HG03135 (cell line): Measurements from ENCODE around the gene PITPNM3.

Experiments used
- ATAC-seq: cut with Tn5 transposase; IDR thresholded peaks from one replicate; pipeline ENCODE4 v1.9.1; 2021; ENCODE audit warnings: mild to moderate bottlenecking, moderate library complexity; ENCODE audit not compliant: unreplicated experiment

PITPNM3 gene

DNA sequence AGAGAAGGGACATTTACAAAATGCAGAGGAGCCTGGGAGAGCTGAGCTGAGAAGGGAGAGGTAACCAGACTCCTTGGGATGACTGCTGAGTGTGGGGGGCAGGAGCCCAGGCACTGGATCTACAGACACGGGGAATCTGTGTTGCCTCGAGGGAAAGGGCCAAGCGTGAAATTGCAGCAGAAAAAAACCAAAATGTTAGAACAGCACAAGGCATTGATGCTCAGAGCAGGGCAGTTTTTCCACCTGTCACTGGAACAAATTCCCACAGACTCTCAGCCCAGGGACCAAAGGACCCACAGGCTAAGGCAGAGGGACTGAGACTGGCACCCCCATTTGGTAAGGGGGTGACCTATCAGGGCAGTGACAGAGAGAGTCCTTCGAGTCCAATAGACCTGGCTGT is 2.0 kb downstream of the PITPNM3 start:
- ATAC-seq: no peak

DNA sequence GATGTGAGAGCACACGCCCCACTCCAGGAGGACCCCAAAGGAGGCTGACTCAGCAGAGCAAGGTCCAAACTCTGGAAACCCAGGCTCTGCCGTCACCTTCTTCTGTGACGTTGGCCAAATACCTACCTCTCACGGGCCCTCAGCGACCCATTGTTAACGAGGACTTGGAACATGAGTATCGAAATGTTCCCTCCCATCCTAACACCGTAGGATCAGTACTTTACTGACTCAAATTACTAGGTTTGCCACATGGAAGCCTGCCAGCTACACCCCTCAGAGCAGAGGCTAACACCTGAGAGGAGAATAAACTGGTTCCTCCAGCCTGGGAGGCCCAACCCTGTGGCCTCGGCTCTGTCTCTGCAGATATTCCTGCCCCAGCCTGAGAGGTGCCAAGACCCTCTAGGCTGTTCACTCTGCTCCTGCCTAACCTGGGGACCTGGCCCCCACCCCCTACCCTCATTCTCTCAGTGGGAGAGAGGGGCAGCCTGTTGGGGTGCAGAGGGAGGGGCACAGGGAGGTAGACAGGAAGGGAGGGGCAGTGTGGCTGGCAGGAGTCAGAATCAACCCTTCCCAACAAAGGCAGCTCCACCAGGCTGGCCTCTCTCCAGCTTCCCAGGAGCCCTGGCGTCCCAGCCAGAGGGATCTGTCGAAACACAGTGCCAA is 4.4 kb downstream of the PITPNM3 start:
- ATAC-seq: no peak

DNA sequence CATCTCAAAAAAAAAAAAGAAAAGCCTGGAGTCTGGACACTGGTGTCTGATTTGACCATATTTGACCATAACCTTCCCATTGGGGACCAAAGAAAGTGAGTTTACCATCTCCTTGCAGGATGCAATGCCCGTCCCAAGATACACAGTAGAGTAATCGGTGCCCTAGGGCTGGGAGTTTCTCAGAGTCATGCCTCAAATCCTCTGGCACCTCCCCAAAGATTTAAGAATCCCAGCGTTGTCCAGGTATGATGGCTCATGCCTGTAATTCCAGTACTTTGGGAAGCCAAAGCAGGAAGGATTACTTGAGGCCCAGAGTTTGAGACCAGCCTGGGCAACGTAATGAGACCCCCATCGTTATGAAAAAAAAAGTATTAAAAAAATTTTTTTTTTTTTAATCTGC is 5.0 kb downstream of the PITPNM3 start:
- ATAC-seq: no peak

DNA sequence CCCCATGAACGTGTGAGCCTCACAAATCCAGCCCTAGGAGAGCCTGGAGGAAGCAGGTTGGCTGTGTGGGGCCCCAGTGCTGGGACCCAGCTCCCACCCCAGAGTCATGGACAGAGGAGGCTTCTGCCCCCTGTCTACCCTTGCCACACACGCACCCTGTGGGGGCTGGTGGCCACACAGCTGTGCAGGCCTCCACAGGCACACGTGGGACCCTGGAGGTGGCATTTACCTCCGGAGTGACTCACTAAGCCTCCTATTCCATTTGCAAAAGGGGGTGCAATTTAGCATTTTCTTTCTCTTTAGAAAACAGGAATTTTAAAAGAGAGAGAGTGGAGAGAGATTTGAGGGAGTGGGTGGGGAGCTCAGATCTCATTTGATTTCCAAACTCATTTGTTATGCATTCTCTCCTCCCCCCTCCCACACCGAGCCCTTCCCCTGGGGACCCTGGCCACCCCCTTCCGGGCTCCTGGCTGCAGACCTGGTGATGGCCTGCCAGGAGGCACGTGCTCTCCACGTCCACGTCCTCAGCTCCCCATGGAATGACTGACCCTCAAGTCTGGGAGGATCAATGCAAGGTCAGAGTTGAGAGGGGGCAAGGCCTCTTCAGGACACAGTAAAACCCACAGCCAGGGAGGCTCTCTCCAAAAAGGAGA is 6.8 kb downstream of the PITPNM3 start:
- no peak for ATAC-seq

DNA sequence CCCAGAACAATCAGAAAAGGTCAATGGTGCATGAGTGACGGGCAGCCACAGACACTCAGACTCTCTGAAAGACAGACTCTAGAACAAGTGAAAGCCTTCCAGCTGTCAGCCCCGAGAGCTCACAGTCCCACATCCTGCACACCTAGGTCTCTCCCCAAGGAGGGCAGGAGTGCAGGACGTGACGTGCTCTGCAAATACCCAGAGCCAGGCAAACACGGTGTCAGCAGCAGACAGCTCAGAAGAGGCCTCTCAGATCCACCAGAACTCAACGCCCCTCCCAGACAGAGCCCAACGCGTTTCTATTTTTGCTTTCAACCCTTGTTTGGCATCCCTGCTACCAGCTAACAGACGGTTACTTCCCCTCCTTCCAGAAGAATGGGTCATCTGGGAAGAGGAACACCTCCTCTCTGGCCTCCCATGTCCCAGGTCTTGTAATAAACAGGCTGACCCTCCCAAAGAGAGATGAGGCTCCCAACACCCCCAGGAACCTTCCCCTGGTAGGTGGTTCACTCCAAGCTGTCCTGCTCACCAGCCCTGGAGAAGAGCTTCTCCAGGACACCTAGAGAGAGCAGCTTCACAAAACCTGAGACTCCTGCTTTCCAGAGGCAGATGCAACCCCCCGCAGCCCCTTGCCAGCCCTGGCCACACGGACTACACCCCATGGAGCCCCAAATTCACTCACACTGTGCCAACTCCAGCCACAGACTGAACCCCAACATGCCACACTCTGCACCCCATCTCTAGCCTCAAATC is 7.6 kb downstream of the PITPNM3 start:
- ATAC-seq: no peak

DNA sequence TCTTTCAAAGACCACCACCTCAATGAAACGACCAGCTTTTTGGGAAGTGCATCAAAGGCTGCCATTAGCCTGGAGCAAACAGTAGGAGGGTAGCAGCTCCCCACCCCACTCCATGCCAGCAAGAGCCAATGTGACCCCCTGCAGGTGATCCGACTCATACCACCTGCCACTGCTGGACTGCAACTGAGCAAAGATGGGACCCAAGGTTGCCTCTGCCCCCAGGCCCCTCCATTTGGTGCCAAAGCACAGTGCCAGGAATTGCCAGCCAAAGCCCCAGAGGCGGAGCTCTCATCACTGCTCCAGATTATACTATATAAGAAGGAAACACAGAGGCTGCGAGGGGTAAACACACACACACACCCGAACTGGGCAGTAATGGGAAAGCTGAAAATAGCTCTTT is 8.3 kb downstream of the PITPNM3 start:
- no peak for ATAC-seq

DNA sequence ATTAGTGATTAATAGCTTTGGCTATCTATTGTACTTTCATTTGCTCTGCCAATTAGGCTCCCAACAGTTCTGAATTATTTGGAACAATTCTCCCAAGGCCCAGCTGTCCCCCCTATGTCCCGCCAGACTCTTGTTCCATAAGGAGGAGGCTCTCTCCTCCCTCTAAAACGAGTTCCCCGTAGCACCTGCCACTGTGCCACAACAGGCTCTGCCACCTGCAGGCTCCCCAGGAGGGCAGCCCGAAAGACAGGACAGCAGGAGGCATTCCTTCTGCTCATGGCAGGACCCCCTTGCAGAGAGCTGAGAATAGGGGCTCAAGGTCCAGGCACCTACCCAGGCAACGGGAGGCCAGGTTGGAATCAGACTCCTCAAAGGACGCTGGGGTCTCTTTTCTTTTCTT is 9.0 kb downstream of the PITPNM3 start:
- ATAC-seq: no peak

DNA sequence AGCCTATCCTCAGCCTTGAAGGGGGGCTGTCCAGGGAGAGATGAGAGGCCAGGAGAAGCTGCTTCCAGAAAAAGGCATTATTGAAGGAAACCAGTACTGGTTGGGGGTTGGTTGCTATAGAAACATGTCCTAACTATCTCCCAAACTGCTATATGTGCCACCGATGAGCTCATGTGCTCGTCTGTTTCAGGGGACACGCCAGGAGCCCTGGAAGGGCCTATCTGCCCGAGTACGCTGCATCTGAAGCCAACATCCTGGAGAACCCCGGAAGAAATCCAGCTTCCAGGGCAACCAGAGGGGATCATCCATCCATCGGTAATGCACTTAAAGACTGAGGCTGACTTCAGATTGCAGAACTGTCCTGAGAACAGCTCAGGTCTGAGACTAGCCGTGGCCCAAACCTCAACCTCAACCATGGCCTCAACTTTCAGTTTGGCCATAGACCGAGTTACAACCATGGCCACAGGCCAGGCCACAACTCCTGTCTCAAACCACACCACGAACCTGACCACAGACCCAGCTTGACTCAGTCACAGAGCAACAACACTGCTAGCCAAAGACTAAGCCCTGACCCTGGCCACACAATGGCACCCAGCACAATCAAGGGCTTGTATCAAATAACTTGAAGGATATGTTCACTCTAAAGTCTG is 10.2 kb downstream of the PITPNM3 start:
- ATAC-seq: no peak

DNA sequence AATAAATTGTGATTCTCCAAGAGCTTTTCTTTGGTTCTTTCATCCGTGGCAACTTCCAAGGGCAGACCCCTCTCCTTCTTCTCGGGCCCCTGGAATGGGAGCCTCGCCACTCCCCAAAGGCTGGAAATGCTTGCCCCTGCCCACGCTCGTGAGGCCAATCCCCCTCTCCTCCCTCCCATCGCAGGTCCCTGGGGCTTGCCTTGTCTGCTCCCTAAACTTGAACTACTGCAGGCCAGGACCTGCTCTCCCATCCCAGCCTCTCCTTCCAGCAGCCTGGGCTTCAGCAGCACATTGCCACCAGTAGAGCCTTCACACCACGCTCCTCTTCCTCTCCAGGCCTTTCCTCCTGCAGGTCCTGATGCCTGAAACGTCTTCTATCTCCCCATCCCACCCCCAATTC is 11.1 kb downstream of the PITPNM3 start:
- no peak for ATAC-seq

DNA sequence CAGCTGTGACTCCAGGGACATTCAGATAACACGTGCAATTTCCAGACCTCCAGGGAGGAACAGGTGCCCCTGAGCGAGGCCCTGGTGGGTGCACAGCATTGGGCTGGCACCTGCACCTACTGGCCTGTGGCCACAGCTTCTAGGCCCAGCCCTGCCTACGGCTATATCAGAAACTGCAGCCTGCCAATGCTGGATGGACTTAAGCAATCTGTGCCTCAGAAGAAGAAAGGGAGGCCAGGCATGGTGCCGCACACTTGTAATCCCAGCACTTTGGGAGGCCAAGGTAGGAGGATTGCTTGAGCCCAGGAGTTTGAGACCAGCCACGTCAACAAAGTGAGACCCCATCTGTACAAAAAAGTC is 12.4 kb downstream of the PITPNM3 start:
- no peak for ATAC-seq

DNA sequence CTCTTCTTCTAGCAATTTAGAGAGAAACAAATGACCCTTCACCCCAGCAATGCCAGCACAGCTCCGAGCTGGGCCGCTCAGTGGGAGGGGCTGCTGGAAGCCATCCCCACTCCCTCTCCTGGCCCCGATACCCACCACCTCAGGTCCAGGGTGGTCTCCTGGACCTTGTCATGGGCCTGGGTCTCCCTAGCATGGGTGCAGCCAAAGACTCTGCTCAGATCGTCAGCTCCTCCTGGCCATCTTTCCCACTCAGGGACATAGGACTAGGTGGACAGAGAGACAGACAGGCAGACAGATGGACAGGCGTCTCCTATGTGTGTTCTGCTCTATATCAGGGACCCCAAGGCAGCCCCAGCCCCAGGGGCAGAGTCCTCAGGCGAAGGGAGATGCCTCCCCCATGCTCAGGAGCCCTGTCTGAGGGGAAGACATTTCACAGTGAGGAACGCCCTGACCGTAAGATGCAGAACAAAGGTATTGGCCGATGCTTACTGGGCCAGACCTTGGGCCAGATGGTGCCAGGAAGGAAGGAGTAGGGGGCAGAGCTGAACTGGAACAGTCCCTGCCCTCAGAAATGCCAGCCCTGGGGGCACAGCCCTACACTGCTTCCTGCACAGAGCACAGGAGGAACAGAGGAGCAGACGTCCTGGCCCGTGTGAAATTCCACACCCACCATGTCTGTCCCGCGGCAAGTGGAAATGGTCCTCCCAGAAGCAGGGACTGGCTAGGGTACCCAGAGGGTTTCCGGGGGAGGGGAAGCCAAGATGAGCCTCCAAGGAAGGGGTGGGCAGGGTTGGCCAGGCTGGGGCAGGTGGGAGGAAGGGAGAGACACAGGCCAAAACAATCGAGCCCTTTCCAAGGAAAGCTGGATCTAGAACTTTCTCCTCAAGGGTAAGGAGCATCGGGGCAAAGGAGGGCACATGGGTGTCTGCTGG is 13.0 kb downstream of the PITPNM3 start:
- ATAC-seq: no peak

DNA sequence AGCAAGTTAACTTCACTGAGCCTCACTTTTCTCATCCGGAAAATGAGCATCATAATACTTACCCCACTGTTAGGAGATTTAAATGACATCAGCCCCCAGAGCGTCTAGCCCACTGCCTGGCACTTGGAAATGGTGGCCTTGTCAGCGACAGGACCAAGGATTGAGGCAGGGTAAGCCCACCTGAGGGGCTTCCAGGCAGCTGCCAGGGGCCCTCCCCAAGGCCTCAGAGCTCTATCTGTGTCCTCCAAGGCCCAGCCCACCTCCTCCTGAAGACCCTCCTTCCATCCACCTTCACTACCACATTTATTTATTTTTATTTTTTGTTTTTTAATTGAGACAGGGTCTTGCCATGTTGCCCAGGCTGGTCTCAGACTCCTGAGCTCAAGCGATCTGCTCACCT is 13.8 kb downstream of the PITPNM3 start:
- ATAC-seq: no peak

DNA sequence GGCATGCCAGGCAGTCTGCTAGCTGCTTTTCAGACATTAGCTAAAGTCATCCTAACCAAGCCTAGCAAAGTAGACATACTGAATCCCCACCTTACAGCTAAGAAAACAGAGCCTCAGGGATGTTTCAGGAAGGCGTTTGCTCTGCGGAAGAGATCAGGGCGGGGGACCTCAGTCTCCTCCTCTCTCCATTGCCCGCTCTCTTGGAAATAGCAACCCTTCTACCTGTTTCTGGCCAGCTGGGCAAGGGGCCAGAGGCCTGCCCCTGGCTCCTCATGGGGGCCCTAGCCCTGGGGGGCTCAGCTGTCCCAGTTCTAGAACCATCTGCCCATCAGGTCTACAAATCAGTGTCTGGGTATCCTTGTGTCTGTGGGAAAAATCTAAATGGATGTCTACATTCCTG is 14.5 kb downstream of the PITPNM3 start:
- no peak for ATAC-seq

DNA sequence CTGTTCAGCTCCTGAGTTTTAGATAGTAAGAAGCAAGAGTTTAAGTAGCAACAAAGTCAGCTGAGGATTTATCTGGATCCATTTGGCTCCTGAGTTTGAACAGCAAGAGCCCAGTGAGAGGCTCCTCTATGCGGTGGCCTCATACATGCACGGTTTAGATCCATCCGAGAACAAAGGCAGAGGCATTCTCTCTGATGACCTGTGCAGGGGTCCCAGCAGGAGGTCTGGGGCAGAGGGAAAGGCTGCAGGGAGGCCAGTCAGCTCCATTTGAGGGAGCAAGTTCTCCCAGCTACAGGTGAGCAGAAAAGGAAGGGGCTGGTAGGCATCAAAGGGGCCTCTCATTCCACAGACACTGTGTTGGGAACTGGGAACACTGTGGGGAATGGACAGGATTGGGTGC is 16.5 kb downstream of the PITPNM3 start:
- no peak for ATAC-seq

DNA sequence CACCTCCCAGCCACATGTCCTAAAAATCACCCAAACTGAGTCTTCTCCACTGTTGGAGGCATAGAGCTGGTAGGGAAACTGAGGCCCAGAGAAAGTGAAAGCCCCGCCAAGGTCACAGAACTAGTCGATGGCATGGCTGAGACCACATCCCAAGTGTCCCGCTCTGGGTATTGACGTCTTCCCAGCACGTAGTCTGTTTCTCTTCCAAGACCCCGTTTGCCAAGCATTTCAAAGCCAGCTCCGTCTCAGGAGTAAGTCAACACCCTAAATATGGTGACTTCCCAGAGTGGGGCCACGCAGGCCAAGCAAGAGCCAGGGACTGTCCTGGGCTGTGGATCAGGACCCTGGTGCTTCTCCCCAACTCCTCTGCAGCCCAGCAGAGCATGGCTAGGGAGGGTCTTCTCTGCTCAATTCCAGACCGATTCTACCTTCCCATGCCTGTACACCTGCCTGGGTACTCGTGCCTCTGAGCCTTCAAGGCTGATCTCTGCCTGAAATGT is 19.7 kb downstream of the PITPNM3 start:
- no peak for ATAC-seq

DNA sequence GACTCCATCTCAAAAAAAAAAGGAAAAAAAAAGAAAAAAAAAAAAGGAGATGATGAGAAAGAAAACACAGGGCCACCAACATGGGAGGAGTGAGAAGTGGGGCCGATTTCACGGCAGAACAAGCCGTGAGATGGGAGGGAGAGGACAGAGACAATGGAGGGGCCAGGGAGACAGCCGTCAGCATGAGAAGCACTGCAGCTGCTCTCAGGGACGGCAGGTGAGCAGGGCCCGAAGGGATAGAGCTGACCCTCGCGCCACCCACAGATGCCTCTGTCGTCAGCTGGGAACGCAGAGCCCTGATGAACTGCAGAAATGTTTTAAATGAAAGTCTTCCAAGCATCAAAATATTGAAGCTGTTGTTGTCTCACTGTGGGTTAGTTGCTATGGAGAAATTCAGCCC is 20.3 kb downstream of the PITPNM3 start:
- no peak for ATAC-seq

DNA sequence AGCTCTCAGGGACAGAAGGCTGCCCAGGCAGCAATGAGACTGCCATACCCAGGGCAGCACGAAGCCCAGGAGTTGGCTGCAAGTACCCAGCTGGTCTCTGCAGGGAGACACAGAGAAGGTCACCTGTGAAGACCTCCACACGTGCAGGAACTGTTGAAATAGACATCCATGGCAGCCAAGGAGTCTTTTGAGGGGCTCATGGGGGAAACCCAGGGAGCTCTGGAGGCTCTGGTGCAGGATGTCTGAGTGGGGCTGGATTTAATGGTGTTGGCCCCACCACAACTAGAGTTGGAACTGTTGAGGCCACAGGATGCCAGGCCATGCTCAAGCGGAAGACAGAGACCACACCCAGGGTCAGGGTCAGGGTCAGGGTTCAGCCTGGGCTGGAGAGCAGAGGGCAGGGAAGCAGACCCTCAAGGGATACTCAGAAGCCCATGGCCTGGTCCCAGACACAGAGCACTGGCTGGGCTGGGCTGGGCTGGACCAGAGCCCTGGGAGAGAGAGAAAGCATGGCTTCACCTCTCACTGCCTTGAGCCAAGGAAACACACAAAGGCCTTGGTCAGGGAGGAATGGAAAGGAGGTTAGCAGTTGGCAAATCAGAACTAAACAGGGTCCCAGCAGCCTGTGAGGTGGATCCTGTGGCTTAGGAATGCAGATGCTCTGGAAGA is 21.4 kb downstream of the PITPNM3 start:
- ATAC-seq: no peak

DNA sequence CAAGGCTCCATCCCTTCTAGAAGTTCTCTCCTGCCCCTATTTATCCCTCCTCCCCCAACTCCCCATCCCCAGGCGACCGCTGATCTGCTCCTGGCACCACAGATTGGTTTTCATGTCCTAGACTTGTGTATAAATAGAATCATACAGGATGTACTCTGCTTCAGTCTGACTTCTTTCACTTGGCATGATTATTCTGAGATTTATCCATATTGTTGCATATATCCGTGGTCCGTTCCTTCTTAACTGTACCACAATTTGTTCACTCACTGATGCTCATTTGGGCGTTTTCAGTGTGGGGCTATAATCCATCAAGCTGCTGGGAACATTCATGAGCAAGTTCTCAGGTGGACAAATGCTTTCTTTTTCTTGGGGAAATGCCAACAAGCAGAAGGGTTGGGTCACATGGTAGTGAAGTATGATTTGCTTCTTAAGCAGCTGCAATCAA is 23.9 kb downstream of the PITPNM3 start:
- no peak for ATAC-seq

DNA sequence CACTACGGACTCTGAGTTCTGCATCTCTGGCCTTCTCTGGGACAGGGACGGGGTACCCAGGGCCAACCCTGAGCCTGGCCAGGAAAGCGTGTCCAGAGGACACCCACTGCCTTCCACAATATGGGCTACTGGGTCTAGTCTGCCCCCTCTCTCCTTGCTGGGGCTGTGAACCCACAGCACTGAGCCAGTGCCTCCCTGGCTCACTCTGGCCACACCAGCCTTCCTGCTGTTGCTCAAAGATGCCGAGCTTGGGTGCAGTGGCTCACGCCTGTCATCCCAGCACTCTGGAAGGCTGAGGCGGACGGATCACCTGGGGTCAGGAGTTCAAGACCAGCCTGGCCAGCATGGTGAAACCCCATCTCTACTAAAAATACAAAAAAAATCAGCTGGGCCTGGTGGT is 24.8 kb downstream of the PITPNM3 start:
- ATAC-seq: no peak

DNA sequence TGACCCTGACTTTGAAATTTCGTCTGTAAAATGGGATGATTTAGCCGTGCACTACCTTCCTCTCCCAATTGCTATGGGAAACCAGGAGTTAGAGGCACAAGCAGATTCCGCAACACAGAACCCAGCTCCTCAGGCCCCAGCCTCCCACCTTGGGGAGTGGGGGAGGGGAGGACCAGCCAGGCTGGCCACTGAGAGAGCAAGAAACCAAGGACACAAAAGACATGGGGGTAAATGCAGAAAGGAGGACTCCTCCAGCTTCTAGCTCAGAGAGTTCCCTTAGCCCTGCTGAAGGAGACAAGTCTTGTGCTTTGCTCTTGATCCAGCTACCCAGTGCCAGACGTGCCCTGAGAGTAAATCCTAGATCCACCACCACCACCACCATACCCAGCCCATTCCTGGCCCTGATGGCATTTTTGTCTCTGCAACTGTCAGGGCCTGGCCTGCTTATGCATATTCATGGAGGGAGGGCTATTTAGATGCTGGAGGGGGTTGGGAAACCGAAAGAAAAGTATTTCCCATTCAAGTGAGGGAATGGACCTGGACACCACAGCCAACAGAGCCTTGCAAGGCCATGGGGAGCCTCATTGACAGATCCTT is 25.9 kb downstream of the PITPNM3 start:
- no peak for ATAC-seq
